COR-L47 (cell line): ENCODE measurements around the gene ATF6.
"Not testable (repeated sequence)": the region's sequence is repeated elsewhere in the genome, so short reads cannot be mapped to it uniquely, and the experiment has no call there.

Source experiments
- DNase-seq: peaks from one replicate; lab custom pipeline; 2025; lab: John Stamatoyannopoulos, UW

ATF6 gene

DNA sequence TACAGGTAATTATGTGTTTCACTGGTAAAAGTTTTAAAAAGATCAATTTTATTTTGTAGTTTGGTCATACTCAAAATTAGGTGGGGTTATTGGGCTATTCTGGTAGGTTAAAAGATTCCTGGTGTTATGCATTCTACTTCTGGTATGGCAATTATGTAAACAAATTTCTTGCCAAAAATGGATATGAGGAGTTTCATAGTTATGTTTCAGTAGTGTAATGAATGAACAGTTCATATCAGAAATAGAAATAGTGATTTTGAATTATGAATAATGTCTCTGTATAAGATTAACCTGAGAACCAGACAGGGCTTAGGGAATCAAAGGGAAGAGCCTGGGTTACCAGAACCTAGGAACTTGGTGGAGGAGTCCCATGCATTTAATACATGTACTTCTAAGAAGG is 15.9 kb downstream of the ATF6 start:
- no peak for DNase-seq

DNA sequence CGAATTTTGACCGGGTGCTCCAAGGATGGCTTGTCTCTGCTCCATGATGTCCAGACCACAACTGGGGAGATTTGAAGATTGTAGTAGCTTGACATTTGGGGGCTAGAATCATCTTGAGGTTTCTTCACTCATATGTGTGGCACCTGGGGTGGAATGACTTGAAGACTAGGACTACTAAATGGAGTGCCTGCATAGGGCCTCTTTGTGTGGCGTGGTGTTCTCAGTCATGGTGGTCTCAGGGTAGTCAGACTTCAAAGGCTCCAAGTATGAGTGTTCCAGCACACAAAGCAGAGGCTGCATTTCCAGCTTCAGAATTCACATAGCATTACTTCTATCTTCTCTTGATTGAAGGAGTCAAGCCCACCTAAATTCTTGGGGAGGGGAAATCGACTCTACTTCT is 16.8 kb downstream of the ATF6 start:
- no peak for DNase-seq

DNA sequence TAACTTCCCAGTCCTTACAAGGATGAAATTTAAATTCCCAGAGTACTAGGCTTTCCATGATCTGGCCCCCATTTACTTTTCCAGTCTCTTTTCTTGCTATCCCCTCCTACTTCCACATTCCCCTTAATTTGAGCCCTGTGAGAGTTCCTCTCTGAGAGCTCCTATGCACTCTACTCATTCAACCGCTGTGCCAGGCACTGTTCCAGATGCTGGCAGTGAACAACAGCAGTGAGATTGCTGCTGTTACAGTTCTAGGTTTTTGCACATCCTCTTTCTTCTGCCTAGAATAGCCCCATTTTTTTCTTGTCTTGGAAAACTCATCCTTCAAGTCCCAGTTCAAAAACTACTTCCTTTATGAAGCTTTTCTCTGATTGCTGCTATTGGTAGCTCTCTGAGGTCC is 18.8 kb downstream of the ATF6 start:
- DNase-seq: no peak

DNA sequence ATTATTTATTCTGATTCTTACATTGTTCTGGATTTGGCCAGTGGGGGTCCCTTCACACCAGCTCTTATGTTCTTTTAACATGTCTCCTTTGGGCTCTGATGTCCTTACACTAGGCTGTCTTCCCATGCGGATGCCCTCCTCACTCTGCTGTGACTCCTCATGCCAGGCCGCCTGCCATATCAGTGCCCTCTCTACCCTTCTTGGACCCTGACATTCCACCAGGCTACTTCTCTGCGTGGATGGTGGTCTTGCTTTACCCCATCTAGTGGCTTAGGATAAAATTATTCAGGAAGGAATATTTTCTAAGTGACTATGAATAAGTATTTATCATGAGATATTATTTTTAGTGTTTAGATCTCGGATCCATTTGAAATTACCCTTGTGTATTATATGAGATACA is 21.2 kb downstream of the ATF6 start:
- DNase-seq: no peak

DNA sequence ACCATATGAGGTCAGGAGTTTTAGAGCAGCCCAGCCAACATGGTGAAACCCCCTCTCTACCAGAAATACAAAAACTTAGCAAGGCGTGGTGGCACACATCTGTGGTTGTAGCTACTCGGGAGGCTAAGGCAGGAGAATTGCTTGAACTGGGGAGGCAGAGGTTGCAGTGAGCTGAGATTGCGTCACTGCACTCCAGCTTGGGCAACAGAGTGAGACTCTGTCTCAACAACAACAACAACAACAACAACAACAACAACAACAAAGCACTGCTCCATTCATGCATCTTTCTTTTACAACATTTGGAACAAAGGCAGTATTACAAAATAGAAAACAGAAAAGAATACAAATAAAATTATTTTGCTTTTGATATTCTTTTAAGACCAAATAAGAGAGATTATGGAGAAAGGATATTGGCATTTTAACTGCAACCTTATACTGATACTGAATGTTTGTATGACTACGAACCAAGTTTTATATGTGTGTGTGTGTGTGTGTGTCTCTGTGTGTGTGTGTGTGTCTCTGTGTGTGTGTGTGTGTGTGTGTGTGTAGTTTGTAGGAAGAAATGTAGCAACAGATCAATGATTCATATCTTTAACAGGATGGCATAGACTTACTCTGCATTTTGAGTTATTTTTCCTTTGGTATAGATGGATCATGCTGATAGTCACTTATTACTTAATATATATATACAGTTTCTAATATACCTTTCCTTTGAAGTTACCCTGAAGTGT is 24.6 kb downstream of the ATF6 start:
- DNase-seq: no peak

DNA sequence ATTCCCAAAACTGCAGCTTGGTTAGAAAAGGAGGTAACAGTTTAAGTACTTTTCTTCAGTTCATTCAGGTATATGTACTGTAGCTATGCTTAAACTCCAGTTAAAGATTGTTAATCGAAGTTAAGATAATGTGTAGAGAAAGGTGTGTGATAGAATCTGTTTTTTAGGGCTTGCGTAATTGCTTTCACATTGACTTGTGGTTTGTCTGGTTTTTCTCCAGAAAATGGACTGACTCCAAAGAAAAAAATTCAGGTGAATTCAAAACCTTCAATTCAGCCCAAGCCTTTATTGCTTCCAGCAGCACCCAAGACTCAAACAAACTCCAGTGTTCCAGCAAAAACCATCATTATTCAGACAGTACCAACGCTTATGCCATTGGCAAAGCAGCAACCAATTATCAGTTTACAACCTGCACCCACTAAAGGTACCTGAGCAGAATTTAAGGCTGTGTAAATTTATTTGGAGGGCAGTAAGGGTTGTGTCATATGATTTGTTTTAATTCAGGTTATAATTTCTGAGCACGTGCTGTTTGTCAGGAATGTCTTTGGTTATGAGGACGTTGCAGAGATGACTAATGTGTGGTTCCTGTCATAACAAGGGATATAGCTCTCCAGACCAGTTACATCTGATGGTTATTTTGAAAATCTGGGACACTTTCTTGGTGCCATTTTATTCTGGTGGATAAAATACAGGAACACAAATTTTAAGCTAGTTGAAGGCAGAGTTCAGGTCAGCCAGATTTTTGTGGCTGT is 26.0 kb downstream of the ATF6 start:
- DNase-seq: no peak

DNA sequence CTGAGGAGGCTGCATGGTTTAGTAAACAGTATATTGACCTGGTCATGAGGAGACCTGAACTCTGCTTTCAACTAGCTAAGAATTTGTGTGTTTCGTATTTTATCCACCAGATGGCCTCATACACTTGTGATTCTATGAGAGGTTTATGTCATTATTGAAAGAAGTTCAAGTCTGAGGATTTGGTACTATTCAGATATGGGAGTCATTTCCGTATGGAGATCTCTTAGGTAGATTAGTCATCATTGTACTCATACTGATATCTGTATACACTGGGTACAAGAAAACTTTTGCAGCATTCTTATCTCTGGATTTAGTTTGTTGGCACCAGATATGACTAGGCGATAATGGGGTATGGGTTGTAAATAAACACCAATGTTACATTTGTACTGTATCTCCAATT is 26.6 kb downstream of the ATF6 start:
- DNase-seq: peak; percentile 41

DNA sequence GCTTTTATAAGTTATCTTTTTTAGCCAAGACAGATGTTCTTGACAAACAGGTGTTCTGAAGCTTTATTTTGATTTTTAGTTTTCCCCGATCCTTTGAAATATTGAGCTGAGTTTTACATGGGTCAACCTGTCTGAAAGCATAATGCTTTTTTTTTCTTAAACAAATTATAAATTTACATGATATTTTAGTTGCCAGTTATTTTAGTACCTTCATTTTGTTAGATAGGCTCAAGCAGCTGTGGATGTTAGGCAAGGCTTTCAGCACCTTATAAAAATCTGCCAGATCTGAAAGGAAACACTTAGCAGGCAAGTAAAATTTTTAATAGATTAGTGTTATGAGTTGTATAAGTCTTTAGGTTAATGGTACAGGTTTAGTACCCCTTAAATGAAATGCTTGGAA is 33.7 kb downstream of the ATF6 start:
- no peak for DNase-seq

DNA sequence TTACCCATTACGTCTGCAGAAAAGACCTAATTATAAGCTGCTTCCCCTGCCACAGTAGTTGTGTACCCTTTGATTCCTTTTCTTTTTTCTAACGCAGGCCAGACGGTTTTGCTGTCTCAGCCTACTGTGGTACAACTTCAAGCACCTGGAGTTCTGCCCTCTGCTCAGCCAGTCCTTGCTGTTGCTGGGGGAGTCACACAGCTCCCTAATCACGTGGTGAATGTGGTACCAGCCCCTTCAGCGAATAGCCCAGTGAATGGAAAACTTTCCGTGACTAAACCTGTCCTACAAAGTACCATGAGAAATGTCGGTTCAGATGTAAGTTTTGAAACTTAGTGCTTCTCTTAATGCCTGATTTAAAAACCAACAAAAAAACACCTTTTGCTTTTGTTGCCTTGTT is 35.8 kb downstream of the ATF6 start:
- DNase-seq: no peak

DNA sequence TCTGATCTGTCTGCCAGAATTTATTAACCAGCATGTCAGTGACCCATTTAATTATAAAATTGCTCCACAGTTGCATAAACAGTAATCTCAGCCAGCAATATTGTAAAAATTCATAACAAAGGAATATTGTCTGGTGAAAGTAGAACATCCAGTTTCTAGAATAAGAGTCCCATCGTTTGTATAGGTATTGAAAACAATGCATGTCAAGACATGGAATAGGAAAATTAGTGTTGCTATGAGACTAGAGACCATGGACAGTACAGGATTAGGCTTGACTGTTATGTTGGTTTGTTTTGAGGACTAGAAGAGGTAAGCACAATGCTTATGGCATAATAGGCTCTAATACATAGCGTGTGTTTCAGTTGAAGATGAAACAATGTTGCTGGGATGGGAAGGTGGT is 37.1 kb downstream of the ATF6 start:
- no peak for DNase-seq

DNA sequence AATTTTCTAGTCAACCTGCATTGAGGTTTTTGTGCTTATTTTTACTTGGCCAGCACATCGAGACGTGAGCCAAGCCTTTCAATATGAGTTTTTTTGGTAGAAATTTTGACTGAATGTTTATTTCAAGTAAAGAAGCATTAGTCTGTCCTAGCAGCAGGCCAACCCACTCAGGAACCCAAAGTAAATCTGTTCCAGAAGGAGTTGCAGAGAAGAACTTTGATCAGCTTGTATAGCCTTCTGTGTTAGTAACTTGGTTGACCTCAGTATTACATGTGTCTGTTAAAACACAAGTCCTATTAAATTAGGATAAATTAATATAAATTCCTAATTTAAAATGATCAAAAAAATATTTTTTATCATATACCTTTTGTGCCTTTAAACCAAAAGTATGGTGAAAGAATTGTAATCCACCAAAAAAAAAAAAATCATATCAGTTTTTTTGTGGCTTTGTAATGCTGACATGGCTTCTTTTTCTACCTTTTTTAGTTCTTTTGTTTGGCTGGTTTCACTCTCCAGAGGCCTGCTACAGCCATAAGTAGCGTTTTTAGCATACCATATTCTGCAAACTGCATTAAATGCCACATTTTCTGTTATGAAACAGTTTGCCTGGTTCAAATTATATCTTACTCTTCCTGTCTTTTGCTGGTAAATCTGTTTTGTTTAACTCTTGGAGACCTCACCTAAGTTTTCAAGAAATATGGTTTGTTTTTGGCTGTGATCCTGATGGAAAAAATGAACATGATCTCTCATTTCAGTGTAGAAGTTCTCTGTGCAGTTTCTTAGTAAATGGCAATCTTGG is 39.5 kb downstream of the ATF6 start:
- DNase-seq: no peak

DNA sequence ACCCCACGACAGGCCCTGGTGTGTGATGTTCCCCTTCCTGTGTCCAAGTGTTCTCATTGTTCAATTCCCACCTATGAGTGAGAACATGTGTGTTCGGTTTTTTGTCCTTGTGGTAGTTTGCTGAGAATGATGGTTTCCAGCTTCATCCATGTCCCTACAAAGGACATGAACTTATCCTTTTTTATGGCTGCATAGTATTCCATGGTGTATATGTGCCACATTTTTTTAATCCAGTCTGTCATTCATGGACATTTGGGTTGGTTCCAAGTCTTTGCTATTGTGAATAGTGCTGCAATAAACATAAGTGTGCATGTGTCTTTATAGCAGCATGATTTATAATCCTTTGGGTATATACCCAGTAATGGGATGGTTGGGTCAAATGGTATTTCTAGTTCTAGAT is 43.1 kb downstream of the ATF6 start:
- not testable (repeated sequence) for DNase-seq

DNA sequence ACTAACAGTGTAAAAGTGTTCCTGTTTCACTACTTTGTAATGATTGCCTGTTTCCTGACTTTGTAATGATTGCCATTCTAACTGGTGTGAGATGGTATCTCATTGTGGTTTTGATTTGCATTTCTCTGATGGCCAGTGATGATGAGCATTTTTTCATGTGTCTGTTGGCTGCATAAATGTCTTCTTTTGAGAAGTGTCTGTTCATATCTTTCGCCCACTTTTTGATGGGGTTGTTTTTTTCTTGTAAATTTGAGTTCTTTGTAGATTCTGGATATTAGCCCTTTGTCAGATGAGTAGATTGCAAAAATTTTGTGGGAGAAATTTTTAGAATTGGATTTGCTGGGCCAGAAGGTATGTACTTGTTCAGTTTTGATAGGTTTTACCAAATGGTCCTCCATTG is 43.5 kb downstream of the ATF6 start:
- not testable (repeated sequence) for DNase-seq

DNA sequence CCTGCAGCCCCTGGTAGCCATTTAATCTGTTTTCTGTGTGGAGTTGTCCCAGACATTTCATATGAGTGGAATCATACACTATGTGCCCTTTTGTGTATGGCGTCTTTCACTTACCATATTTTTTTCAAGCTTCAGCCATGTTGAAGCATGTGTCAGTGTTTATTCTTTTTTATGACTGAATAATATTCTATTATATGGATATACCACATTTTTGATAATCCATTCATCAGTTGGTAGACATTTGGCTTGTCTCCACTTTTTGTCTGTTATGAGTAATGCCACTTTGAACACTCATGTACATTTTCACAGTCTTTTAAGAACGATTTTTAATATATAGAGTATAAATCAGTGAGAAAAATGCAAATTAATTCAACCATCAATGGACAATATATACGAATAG is 44.7 kb downstream of the ATF6 start:
- no peak for DNase-seq

DNA sequence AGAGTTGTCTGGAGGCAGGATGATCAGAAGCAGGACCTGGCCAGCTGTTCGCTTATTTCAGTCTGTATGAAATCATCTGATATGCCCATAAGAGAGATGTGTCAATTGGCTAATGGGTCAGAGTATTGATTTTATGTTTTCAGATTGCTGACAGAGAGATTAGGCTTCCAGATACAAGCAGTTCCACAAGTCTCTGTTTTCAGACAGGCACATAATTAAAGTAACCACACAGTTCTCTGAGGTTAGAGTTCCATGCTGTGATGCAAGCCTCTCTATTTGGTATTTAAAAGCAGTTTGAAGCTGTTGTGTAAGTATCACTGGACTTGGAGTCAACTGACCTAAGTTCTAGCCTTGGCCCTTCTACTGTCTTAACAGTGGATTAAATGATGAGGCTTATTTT is 50.1 kb downstream of the ATF6 start:
- DNase-seq: no peak

DNA sequence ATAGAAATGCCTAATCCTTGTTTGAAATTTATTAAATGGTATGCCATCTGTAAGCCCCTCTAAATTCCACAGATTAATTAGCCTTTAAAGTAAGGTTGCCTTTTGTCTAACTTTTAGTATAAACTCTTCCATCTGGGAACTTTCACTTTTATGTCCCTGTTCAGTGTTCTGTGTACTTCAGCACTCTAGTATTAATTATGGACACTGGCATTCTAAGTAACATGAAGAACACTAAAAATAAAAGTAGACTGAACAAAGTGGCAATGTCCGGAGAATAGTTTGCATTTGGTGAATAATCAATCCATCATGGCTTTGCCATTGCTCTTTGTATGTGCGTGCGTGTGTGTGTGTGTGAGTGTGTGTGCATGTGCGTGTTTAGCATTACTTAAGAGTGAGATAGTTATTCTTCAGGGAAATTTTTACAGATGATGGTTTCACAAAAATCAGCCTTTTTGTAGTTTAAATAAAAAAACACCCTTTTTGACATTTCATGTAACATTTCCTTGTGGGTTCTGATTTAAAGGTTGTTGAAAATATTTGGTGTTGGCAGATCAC is 51.1 kb downstream of the ATF6 start:
- DNase-seq: no peak

DNA sequence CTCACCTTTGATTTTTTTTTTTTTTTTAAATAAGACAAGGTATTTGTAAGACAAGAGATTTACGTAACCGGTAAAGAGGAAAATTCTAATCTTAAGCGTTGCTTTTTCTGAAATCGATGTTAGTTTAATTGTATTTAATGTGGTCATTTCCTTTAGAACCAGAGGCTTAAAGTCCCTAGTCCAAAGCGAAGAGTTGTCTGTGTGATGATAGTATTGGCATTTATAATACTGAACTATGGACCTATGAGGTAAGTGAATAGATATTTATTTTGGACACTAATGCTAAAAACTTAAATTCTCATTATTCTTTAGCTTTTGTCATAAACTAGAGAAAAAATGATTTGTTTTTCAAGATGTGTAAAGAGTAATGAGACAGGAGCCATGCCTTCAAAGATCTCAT is 54.8 kb downstream of the ATF6 start:
- DNase-seq: no peak

DNA sequence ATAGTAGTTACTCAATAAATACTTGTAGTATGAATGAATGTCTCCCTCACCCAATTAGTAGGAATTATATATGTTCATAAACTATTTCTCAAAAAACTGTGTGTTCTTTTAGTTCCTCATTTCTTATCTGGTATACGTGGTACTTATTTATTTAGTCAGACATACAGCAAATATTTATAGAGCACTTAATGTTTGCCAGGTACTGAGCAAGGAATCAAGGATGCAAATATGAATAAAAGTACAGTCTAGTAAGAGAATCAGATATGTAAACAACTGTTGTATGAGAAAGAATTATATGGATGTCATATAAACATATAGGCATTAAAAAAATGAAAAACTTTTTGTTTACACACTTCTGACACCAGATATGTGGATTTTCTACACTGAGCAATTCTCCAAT is 58.5 kb downstream of the ATF6 start:
- DNase-seq: no peak

DNA sequence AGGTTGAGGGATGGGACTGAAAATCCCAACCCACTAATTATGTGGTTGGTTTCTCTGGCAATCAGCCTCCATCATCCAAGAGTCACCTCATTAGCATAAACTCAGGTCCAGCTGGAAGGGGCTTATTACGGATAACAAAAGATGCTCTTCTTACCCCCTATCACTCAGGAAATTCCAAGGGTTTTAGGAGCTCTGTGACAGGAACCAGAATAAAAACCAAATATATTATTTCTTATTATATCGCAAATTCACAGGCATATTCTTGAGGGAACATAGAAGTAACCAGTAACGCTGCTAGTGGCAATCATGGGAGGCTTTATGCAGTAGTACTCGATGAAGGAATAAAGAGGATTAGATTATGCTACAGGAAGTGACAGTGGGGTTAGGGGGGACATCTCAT is 59.7 kb downstream of the ATF6 start:
- DNase-seq: no peak

DNA sequence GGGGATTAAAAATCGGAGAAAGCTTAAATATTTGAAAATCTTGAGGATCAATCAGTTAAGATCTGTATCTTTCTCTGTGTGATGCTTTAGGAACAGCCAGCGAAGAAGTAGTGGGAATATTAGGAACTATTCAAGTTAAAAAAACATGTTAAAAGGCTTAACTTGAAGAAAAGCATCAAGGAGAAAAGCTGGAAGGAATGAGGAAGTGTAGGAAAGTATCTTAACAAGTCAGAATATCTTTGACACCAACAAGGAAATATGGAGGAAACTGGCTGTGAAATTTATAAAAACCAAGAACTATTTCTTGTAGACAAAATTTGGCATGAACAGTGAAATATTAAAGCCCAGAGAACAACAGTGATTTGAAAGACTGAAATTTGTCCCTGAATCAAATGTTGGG is 60.4 kb downstream of the ATF6 start:
- no peak for DNase-seq

DNA sequence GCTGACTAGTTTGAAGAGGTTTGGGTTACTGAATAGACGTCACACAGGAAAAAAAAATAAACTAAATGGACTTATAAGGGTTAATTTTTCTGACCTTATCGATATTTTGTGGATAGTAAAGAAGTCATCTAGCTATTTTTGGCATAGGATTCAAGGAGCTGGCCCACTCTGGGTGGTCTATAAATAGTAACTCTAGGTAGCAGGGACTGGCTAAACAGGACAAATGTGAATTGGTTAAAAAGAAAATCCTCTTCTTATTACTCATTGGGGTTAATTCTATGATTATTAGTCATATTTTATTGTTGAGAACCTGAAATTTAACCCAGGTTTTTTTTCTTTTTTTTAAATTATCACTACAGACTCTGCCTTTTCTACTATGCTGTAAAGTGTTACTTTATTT is 61.7 kb downstream of the ATF6 start:
- DNase-seq: no peak

DNA sequence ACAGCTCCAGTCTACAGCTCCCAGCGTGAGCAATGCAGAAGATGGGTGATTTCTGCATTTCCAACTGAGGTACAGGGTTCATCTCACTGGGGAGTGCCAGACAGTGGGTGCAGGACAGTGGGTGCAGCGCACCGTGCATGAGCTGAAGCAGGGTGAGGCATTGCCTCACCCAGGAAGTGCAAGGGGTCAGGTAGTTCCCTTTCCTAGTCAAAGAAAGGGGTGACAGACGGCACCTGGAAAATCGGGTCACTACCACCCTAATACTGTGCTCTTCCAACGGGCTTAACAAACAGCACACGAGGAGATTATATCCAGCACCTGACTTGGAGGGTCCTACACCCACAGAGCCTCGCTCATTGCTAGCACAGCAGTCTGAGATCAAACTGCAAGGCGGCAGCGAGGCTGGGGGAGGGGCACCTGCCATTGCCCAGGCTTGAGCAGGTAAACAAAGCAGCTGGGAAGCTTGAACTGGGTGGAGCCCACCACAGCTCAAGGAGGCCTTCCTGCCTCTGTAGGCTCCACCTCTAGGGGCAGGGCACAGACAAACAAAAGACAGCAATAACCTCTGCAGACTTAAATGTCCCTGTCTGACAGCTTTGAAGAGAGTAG is 66.3 kb downstream of the ATF6 start:
- not testable (repeated sequence) for DNase-seq
